Head of caudate nucleus (tissue), 42 donors: ENCODE data around the gene ABHD10.

Source experiments
- DNase-seq, 42 donors: peaks; one replicate each; pipeline versions ENCODE4 v3.0.0 to v3.0.0-alpha.2; 2020 to 2021; ENCODE audit warnings: mixed read lengths in 7 of 42
- intact Hi-C: fragments of 100-400 bp; cut with DNase I; formaldehyde crosslinking; loops from one replicate; pipeline ENCODE4 v1.15.0; 2022

Gene ABHD10

GRCh38 chr3:111961461-111962164 is 17.2 kb upstream of the ABHD10 start:
- no peak for DNase-seq
- intact Hi-C loops, result no loop called here

DNA sequence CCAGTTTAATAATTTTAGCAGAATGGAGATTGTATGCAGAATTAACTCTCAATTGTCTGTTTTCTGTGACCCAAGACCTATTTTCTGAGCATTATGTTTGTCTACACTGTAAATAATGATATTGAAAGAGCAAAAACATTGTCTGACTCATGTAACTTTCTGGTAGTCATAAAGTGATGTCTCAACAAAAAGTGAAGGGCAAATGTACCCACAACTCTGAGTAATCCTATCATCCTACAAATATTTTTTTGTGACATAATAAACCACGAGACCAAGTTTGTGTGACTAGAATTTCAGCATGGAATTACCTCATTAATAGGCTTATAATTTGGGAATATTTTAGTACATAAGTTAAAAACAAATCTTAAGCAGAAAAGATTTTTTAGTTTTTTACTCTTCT is 15.4 kb upstream of the ABHD10 start:
- DNase-seq, result no peak
- intact Hi-C loops, result no loop called here

DNA sequence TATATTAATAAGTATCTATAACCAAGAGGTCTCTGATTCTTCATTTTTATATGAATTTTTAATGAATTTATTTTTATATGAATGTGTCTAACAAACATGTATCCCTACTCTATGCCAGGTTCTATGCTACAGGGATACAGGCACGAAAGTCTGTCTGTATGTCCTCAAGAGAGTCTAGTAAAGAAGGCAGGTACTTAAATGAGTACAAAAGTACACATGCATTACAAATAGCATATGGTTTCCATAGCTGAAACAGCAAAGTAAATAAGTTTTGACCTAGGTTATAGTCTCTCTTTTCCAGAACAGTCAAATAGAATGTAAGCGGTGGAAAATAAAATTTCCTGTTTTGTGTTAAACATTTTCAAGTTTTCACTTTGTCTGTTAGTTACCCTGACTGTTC is 13.3 kb upstream of the ABHD10 start:
- intact Hi-C loops, result no loop called here
- no peak for DNase-seq

DNA sequence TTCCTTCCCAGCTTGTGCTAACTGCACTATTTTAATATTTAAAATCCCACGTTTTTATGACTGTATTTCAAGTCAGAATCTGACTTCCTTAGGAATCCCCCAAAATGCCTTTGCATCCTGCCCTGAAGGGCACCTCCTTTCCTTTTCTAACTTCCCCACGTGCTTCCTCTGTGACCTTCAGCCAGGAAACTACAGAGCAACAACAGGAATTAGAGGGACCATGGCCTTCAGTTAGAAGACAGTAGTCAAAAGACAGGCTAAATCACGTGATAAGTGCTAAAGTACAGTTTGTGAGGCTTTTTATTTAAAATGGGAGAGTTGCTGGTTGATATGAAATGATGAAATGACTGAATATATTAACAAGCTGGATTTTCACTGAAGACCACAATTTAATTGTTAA is 11.8 kb upstream of the ABHD10 start:
- DNase-seq, result no peak
- intact Hi-C loops, result loop anchor here (2.0 kb wide), 1 partner anchor 248 kb away; no protein-coding TSS in a partner anchor

DNA sequence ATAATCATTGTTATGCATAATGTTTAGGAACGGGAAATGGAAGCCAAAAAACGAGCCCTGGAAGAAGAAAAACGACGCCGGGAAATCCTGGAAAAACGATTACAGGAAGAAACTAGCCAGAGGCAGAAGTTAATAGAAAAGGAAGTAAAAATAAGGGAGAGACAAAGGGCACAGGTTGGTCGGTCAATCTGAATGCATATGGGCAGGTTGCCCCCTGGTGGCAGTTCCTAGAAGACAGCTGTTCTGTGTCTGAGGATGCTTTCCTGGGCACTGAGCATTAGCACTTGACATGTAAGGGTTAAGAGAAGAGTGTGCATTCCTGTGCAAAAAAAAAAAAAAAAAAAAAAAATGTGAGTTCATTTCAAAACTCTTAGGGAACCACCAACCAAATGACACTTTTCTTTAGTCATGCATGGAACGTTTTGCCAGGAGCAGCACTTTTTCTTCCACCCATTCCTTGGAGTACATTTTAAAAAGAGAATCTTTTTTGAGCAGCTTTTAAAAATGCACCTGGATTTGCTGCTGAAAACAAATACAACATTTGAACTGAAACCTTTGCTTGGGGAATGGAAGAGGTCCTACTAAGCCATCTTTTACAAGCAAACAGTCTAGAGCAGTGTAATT is 11.1 kb upstream of the ABHD10 start:
- DNase-seq, result peak; percentile 76 to 96 (median 89)
- intact Hi-C loops, result loop anchor here (2.0 kb wide), 1 partner anchor 249 kb away; no protein-coding TSS in a partner anchor

DNA sequence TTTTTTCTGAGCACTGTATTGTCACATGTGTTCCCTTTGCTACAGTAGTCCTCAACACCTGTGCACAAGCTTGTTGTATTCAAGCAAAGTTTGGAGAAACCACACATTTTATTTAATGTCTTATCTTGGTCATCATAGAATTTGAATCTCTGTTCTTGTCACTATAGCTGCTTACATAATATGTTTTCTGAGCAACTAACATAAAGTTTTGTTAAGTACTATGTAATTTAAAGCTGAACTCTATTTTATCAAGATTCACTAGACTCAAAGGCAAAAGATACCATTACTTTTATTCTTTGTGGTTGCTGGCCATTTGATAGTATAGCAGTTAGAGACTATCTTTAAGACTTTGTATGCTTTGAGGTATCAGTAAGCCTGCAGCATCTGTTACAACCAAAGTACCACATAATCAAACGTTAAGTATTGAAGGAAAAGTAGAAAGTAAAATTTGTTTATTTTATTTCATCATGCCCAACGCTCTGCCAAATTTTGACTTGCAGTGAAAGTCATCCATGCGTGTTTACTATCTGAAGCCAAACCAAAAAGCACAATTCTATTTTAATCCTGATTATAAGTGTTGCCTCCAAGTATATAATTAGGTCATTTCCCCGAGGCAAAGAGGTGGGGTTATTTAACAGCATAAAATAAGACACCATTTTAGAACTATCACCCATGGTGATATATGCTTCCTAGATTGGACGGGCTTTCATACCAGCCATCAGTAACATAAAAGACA is 10.3 kb upstream of the ABHD10 start:
- intact Hi-C loops, result no loop called here
- no peak for DNase-seq

GRCh38 chr3:111970376-111970775 is 8.4 kb upstream of the ABHD10 start:
- DNase-seq, result no peak
- intact Hi-C loops, result no loop called here

- DNase-seq, result no peak
- intact Hi-C loops, result no loop called here
Measured at GRCh38 chr3:111971533-111972130, 7.2 kb upstream of the ABHD10 start.

DNA sequence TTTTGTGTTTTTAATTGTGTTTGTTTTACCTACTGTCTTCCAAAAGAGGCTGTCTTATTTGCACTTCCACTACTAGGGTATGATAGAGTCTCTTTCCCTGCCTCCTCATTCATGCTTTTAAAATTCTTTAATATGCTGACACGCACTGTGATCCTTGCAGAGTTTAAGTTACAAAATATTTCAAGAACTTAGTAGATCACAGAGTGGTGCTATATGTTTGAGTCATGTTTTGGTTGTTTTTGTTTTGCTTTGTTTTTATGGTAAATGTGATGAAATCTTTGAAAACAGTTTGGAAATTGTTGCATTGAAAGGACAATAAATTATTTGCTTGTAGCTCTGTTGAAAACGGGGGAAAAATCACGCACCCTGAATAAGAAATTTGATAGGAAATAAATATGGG is 5.9 kb upstream of the ABHD10 start:
- no peak for DNase-seq
- intact Hi-C loops, result no loop called here

DNA sequence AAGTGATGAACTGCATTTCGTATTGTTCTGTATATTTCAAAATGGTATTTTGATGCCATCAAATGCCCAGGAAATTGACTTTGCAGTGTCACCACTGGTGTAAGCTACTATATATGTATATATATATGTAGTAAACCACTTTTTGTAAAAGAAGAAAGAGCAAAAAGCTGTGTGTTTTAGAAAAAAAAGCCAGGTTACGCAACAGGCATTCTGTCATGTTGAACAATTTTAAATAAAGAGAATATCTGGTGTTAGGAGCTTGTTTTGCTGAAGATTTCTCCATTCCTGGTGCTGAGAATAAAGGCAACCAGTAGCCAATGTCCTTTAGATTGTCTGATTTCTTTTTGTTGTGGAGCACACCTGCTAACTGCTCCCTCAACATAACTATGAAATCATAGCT is 3.7 kb upstream of the ABHD10 start:
- intact Hi-C loops, result no loop called here
- no peak for DNase-seq

GRCh38 chr3:111976254-111976653 is 2.6 kb upstream of the ABHD10 start:
- intact Hi-C loops, result no loop called here
- DNase-seq, result no peak

DNA sequence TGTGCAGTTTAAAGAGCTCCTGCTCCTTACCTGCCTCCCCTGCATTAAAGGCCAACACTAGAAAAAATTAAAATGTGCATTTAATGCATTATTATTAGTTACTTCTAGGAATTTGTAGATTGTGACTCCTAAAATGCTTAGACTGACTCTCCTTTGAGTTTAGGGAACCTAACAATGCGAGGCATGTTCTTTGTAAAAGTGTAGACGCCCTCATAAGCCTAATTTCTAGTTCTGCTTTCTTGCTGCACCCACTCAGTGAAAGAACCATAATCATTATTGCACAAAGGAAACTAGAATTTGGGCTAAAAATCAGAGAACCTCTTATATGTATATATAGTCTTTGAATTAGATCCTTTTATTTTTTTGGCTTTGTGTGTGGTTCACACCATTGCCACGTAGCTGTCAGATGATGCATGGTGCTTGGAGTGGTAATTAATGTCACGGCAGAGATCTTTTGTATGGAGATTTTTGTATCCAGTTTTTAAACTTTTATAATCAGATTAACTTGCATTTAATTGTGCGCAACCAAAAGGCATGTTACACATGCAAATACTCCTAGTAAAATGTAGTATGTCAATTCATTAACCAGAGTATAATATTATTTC is 710 bp downstream of the ABHD10 start:
- intact Hi-C loops, result loop anchor here (10.0 kb wide), 1 partner anchor 65 kb away; no protein-coding TSS in a partner anchor

DNA sequence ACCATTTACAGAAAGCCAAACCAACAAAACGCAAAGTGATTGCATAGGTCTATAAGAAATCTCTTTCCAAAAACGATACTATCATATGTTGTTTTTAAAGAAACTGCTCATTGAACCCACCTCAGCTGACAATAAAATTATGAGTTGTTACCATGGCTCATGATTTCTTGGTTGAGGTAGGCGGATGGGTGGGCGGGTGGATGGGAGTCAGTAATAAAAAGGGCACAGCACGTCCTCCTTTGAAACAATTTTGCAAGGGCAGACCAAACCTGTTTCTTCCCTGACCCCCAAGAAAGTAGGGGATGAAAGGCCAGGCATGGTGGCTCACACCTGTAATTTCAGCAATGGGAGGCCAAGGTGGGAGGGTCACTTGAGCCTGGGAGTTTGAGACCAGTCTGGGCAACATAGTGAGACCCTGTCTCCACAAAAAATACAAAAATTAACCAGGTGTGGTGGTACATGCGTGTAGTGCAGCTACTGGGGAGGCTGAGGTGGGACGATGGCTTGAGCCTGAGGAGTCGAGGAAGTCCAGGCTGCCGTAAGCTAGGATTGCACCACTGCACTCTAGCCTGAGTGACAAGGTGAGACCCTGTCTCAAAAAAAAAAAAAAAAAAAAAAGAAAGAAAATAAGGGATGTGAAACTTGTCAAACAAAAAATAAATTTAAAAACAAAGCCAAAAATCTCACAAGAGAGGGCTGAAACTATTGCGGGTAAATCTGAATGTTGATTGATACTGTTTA is 2.1 kb downstream of the ABHD10 start:
- peak in 22 of 42 donors; percentile 8 to 72 (median 44) for DNase-seq
- intact Hi-C loops, result loop anchor here (10.0 kb wide), 1 partner anchor 64 kb away; no protein-coding TSS in a partner anchor

More for the DNA sequence above, 710 bp downstream of the ABHD10 start:
- no peak for DNase-seq

DNA sequence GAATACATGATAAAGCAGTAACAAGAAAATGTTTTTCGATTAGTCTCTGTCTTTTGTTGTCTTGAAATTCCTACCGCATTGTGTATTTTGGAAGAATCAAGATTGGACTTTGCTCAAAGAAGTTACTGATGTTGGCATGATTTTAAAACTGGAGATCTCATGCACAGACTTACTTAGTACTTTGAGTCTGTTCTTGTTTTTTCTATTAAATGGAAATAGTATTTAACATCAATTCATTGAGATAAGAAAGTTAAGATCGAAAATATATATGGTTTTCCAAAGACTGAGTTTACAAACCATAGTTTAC is 2.6 kb downstream of the ABHD10 start:
- DNase-seq, result no peak
- intact Hi-C loops, result loop anchor here (10.0 kb wide), 1 partner anchor 63 kb away; no protein-coding TSS in a partner anchor

DNA sequence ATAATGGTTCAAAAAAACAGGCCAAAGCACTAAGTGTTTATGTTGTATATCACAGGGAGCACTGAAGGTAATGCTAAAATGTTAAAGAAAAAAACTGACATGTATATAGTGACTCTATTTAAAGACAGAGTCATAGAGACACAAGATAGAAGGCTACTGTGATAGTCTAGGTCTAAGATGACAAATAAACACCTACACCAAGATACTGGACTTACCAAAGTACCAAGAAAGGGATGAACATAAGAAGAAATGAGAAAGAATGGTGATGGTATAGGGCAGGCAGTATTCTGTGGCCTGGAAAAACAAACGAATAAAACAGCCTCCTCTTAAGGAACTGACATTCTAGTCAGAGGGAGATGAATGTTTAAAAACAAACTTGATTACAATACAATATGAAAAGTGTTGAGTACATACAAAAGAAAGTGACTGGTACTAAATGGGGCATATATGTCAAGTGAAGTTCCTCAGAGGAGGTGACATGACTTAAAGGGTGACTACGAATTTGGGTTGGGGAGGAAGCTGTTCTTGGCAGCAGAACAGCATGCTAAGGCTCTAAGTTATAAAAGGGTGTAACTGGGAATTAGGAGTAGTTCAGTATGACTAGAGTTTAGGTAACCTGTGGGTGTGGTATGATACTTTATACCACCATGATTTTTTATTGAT is 5.9 kb downstream of the ABHD10 start:
- DNase-seq, result no peak
- intact Hi-C loops, result loop anchor here (10.0 kb wide), 1 partner anchor 60 kb away; no protein-coding TSS in a partner anchor

DNA sequence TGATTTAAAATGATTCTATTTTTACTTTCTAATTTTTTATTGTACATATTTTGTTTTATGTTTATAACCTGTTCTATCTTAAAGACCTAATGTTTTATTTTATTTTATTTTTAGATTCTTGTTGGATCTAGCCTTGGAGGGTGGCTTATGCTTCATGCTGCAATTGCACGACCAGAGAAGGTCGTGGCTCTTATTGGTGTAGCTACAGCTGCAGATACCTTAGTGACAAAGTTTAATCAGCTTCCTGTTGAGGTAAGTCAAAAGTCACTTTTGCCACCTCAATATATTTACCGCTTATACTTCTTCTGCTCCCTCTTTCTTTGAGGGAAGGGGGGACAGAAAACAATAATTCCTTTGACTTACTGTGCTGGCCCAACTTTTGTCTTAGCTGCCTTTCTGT is 8.0 kb downstream of the ABHD10 start:
- DNase-seq, result no peak
- intact Hi-C loops, result loop anchor here (10.0 kb wide), 1 partner anchor 58 kb away; no protein-coding TSS in a partner anchor

GRCh38 chr3:111989061-111989678 is 10.3 kb downstream of the ABHD10 start:
- peak in 3 of 42 donors; percentile 44 to 62 (median 61) for DNase-seq
- intact Hi-C loops, result loop anchor here (10.0 kb wide), 1 partner anchor 56 kb away; no protein-coding TSS in a partner anchor

- intact Hi-C loops, result no loop called here
Measured at GRCh38 chr3:111993038-111993437, 14.2 kb downstream of the ABHD10 start.

More at GRCh38 chr3:111993038-111993437, 14.2 kb downstream of the ABHD10 start:
- no peak for DNase-seq
